ENCODE results near the gene CTTN.

DNA sequence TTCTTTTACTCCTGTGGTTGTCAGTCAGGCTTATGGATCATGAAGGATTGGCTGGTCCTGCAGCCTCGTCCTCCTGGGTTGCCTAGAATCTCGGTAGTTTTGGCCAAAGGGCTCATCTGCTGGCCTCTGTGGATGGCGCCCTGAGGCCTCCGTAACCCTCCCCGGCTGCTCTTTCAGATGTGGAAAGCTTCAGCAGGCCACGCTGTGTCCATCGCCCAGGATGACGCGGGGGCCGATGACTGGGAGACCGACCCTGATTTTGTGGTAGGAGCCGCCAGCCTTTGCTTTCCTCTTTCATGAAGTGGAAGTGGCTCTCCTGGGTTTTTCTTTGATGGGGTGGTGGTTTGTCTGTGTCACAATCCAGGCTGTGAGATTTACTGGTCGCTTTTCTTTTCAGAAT, 8.8 kb downstream of the CTTN start:
- TF ChIP-seq, protein P1, sequence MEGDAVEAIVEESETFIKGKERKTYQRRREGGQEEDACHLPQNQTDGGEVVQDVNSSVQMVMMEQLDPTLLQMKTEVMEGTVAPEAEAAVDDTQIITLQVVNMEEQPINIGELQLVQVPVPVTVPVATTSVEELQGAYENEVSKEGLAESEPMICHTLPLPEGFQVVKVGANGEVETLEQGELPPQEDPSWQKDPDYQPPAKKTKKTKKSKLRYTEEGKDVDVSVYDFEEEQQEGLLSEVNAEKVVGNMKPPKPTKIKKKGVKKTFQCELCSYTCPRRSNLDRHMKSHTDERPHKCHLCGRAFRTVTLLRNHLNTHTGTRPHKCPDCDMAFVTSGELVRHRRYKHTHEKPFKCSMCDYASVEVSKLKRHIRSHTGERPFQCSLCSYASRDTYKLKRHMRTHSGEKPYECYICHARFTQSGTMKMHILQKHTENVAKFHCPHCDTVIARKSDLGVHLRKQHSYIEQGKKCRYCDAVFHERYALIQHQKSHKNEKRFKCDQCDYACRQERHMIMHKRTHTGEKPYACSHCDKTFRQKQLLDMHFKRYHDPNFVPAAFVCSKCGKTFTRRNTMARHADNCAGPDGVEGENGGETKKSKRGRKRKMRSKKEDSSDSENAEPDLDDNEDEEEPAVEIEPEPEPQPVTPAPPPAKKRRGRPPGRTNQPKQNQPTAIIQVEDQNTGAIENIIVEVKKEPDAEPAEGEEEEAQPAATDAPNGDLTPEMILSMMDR (conservative IDR thresholded peaks at IDR 0.05; ENCODE audit: low read length): no peak
- no peak for TF ChIP-seq EZH2phosphoT487 (IDR thresholded peaks at IDR 0.05; ENCODE audit: borderline replicate concordance, low read depth, low read length)
